ENCODE data around the gene CHRNG.

The CHRNG gene

GRCh38 chr2:232506709-232507108 is 32.8 kb upstream of the CHRNG start:
- DNase-seq, result no peak

GRCh38 chr2:232508251-232508650 is 31.2 kb upstream of the CHRNG start:
- DNase-seq, result no peak

GRCh38 chr2:232511336-232511890 is 28.1 kb upstream of the CHRNG start:
- DNase-seq, result no peak

- DNase-seq, result no peak
Observed at GRCh38 chr2:232512602-232513001, 26.9 kb upstream of the CHRNG start.

- DNase-seq, result no peak
Observed at GRCh38 chr2:232513353-232513752, 26.1 kb upstream of the CHRNG start.

- no peak for DNase-seq
Observed at GRCh38 chr2:232515639-232516038, 23.9 kb upstream of the CHRNG start.

GRCh38 chr2:232516551-232516950 is 22.9 kb upstream of the CHRNG start:
- DNase-seq, result no peak

- no peak for DNase-seq
Observed at GRCh38 chr2:232518844-232519243, 20.6 kb upstream of the CHRNG start.

GRCh38 chr2:232519581-232520438 is 19.7 kb upstream of the CHRNG start, which contains the start of gene PRSS56:
TSS of gene PRSS56 (plus strand) at chr2:232520388. CDS start at chr2:232520599, 211 bp downstream.
- no peak for DNase-seq

GRCh38 chr2:232520489-232520888 is 19.0 kb upstream of the CHRNG start:
- DNase-seq, result no peak

- no peak for DNase-seq
Observed at GRCh38 chr2:232521098-232521497, 18.4 kb upstream of the CHRNG start.

GRCh38 chr2:232521959-232522622 is 17.4 kb upstream of the CHRNG start:
- DNase-seq, result no peak

- DNase-seq, result no peak
Observed at GRCh38 chr2:232522623-232523401, 16.7 kb upstream of the CHRNG start.

- no peak for DNase-seq
Observed at GRCh38 chr2:232523402-232523681, 16.1 kb upstream of the CHRNG start.

GRCh38 chr2:232523682-232524597 is 15.6 kb upstream of the CHRNG start:
- DNase-seq, result no peak

GRCh38 chr2:232524771-232525170 is 14.7 kb upstream of the CHRNG start:
- no peak for DNase-seq

GRCh38 chr2:232525199-232525598 is 14.3 kb upstream of the CHRNG start:
- DNase-seq, result no peak

GRCh38 chr2:232525791-232526371 is 13.6 kb upstream of the CHRNG start, which contains the start of gene CHRND:
TSS of gene CHRND (plus strand) at chr2:232526160. CDS start at chr2:232526216, 56 bp downstream.
- DNase-seq, result no peak

GRCh38 chr2:232526372-232526941 is 13.0 kb upstream of the CHRNG start:
- no peak for DNase-seq

- no peak for DNase-seq
Observed at GRCh38 chr2:232527905-232528470, 11.5 kb upstream of the CHRNG start.

All from cortex of kidney (tissue), 1 donor.